HG02623 (cell line): ENCODE data around the gene CDH7.

Experiments
- ATAC-seq: cut with Tn5 transposase; IDR thresholded peaks from one replicate; pipeline ENCODE4 v1.9.1; 2021; ENCODE audit warnings: moderate library complexity; ENCODE audit not compliant: unreplicated experiment

Gene CDH7

GRCh38 chr18:65768120-65768778, 17.4 kb downstream of the CDH7 start:
- no peak for ATAC-seq

- ATAC-seq = no peak
These were observed 18.8 kb downstream of the CDH7 start for GRCh38 chr18:65769652-65770051.

DNA sequence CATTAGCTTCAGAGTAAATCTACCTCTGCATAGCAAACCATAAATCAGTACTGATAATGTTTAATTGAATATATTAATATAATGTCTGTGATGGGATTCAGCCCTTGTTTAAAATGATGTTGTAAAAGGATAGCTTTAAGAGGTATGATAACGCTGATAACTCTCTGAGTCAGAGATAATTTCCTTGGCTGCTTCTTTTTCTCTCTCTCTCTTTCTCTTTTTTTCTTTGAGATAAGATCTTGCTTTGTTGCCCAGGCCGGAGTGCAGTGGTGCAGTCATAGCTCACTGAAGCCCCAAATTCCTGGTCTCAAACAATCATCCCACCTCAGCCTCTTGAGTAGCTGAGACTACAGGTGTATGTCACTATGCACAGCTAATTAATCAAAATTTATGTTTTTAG, 35.7 kb downstream of the CDH7 start:
- ATAC-seq = no peak

DNA sequence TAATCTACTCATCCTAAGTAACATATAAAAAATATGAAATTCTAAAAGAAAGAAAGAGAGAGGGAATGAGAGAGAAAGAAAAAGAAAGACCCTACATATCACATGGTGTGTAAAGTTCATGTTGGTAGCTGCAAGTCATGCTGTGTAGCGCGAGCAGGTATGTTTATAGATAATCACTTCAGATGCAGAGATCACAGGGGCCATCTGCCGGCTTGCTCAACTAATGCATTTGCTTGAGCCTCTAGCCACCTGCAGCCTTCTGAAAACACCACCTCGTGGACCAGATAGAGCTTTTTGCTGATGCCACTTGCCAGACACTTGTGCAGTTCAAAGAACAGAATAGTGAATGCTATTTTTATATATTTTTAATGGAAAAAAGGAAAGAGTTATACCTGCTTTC, 37.6 kb downstream of the CDH7 start:
- no peak for ATAC-seq

DNA sequence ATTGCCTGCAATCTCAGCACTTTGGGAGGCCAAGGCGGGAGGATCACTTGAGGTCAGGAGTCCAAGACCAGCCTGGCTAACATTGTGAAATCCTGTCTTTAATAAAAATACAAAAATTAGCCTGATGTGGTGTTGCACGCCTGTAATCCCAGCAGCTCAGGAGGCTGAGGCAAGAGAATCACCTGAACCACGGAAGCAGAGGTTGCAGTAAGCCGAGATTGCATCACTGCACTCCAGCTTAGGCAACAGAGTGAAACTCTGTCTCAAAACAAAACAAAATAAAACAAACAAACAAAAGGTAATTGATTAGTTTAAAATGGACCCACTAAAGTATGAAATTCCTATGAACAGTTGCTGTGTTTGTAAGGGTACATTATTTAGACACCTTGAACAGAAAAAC, 39.8 kb downstream of the CDH7 start:
- no peak for ATAC-seq

DNA sequence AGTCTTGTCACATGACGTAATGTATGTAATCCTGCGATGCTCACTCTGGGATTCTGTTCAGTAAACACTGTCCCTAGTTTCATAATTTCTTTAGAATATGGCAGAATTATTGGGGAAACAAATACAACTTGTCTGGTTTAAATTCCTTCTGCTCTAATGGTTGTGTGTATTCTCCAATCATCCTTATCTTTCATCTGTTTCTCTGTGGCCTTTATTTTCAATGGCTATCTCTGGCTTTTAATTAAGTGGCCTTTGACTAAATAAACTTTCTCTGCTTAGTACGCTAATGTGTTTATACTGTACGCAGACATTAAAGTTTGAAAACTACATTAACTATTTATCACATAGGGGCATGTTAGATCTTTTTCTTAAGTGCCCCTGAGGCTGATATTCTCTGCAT, 40.9 kb downstream of the CDH7 start:
- ATAC-seq = no peak

- ATAC-seq = no peak
These were observed 41.8 kb downstream of the CDH7 start for GRCh38 chr18:65792456-65793074.

GRCh38 chr18:65808759-65809158, 57.9 kb downstream of the CDH7 start:
- no peak for ATAC-seq

DNA sequence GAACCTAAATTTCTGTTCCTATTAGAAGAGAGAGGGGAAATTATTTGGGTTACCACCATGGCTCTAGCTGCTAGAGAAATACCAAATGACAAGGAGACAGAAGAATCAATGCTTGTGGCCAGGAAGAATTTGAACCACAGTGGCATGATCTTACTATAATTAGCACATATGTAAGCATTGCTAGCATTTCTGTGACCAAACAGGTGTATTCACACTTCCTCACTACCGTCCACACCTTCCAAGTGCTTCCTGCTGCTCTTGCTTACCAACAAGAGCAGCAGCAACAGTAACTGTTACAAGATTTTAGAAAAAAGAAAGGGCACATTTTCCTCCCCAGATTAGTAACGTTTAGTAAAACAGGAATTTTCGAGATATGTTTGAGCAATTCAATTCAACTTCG, 60.5 kb downstream of the CDH7 start:
- no peak for ATAC-seq

- no peak for ATAC-seq
These were observed 64.7 kb downstream of the CDH7 start for GRCh38 chr18:65815506-65815905.

- ATAC-seq = no peak
These were observed 66.4 kb downstream of the CDH7 start for GRCh38 chr18:65817178-65817577.

DNA sequence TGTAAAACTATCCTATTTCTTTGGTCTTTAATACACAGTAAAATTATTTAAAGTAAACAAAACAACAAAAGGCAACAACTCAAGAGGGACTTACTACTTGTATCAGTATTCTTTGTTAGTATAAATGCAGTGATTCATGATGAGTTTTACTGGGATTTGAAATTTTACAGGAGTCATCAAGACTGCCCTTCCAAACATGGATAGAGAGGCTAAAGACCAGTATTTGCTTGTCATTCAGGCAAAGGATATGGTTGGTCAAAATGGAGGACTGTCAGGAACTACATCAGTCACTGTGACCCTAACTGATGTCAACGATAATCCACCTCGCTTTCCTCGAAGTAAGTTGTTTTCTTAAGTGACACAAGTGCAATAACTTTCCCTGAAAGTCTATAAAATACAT, 71.1 kb downstream of the CDH7 start:
- ATAC-seq = no peak

DNA sequence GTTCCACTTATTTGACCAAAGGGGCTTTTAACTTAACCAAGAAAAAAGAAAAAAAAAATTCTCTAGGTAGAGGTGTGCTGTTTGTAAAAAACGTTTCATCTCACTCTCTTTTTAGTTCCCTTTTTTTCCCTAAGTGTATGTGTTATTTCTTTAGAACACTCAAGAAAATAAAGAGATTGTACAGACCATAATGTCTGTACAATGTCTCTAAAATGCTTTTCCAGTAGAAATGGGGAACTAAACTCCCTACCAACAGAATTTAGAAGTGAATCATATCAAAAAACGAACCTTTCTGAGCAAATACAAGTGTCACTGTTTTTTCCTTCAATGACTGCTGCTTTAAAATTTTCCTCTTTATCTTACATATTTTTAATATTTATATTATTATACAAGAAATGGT, 72.0 kb downstream of the CDH7 start:
- no peak for ATAC-seq

- no peak for ATAC-seq
These were observed 76.6 kb downstream of the CDH7 start for GRCh38 chr18:65827444-65827843.

DNA sequence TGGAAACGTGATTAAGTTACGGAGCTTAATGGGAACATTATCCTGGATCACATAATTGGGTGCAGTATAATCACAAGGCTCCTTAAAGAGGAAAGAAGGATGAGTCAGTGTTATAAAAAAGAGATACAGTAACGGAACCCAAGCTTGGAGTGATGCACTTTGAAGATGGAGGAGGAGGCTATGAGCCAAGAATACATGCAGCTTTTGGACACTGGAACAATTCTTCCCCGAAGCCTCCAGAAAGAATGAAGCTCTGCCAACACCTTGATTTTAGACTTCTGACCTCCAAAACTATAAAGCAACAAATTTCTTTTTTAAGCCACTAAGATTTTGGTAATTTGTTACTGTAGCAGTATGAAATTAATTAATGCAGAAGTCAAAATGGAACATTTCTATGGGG, 85.1 kb downstream of the CDH7 start:
- ATAC-seq = no peak

DNA sequence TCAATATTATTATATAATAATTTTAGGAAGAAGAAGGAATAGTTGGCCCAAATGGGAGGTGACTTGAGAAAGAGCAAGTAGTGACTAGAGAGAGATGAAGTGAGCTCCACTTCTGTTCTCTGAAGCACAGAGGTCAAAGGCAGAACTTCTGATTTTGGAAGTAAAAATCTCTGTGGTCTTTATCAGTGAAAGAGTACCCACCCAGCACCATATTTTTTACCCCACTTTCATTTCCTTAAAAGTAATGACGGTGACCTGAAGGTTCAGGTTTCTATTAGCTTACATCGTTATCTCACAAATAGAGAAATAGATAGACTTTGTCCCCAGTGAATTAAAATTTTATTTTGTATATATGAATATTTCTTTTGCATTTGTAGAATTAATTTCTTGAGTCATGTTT, 95.3 kb downstream of the CDH7 start:
- ATAC-seq = no peak

GRCh38 chr18:65852273-65852672, 101.5 kb downstream of the CDH7 start:
- ATAC-seq = no peak

DNA sequence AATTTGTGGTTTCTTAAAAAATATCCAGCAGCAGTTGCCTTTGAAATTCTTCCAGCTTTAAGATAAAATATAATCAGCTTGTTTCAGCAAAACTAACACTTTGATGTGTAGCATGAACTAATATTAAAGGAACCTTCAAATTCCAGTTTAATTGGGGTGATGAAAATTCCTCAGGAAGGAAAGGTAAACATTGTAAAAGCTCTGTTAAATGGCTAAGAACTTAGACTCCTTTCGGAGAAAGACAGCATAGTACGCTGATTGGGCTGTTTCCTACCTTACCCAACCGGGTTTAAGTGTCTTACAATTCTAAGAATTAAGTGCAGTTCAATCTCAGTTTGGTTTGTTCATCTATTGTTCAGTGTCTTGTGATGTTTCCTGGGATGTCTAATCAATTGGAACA, 108.3 kb downstream of the CDH7 start:
- no peak for ATAC-seq

DNA sequence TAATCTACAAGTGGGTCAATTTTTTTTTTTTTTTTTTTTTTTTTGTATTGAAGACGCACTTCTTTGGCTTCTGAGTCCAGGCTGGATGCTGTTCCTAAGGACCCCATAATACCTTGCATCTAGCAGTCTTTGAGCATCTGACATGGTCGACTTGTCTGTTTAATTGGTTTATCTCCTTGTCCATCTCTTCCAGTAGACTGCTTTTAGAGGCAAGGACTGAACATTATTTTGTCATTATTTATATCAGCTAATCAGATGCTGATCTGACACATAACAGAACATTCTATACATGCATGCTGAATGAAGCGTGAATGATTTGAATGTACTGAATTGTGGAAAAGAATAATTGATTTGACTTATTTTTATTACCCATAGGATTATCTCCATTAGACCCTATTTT, 118.7 kb downstream of the CDH7 start:
- no peak for ATAC-seq

- no peak for ATAC-seq
These were observed 125.5 kb downstream of the CDH7 start for GRCh38 chr18:65876310-65876709.

GRCh38 chr18:65897292-65897691, 146.5 kb downstream of the CDH7 start:
- ATAC-seq = no peak

DNA sequence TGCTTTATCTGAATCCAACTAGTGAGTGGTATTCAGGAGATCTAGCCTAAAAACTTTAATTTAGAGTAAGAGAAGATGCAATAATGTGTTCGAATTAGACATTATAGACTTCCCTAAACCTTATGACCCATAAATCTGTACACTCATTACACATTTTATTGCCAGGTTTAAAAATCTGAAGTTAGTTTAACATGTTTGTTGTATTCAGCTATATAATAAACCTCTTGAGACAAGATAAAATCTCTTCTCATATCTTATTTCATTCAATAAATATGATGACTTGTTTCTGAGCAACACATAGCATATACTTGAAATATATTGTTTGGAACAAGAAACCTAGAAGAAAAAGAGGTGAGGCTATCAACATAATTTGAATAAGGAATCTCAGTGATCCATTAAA, 150.7 kb downstream of the CDH7 start:
- no peak for ATAC-seq

GRCh38 chr18:65906621-65907034, 155.8 kb downstream of the CDH7 start:
- no peak for ATAC-seq
